GM19328 (cell line): ENCODE data around the gene ABHD6.
"Not testable (repeated sequence)": the region's sequence is repeated elsewhere in the genome, so short reads cannot be mapped to it uniquely, and the experiment has no call there.

Source experiments
- ATAC-seq: cut with Tn5 transposase; IDR thresholded peaks from one replicate; pipeline ENCODE4 v1.9.1; 2021; ENCODE audit warnings: mild to moderate bottlenecking, moderate library complexity; ENCODE audit not compliant: unreplicated experiment

ABHD6 gene, protein sequence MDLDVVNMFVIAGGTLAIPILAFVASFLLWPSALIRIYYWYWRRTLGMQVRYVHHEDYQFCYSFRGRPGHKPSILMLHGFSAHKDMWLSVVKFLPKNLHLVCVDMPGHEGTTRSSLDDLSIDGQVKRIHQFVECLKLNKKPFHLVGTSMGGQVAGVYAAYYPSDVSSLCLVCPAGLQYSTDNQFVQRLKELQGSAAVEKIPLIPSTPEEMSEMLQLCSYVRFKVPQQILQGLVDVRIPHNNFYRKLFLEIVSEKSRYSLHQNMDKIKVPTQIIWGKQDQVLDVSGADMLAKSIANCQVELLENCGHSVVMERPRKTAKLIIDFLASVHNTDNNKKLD

DNA sequence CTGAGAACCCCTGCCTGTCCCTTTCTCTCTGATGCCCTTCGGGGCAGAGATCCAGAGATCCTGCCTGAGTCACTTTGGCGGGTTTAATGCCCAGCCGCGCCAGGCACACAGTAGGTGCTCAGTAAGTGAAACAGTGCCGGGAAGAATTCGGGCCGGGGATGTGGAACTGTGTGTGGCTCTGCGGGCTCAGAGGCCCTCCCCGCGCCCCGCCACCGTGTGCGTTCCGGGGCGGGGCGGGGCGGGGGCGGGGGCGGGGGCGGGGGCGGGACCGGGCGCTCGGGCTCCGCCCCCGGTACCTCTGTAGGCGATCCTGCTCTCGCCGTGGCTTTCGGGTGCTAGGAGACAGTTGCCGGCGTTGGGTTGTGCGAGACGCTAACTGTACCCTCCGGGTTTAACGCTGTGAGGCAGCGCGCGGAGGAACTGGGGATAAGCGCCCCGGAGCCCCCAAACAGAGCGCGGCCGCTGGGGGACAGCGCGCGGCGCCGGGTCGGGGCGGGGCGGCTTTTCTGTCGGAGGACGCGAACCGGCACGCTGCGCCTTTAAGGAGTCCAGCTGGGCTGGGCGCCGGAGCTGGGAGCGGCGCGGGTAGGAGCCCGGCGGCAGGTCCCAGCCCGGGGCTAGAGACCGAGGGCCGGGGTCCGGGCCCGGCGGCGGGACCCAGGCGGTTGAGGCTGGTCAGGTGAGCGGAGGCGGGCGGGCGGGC is at the start of gene ABHD6:
ABHD6 (plus strand) TSS at position 555 of the 703 bp plus-strand sequence. CDS start 18,795 bp downstream, outside the sequence.
- ATAC-seq: peak; percentile 72

DNA sequence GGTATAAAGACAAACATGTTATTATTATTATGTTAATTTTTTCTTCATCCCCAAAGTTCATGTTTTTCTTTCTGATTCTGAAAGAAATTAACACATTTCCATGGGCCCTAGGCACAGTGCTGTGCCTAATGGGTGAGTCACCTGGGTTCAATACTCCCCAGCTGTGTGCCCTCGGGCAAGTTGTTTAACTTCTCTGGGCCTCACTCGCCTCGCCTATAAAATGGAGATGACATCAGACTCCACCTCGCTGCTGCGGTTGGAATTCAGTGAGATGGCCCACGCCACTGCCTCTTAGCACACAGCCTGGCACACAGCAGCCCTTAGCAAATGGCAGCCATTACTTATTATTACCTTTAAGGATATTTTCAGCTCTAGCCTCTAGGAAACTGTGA is 49.4 kb upstream of the ABHD6 start:
- ATAC-seq: no peak

DNA sequence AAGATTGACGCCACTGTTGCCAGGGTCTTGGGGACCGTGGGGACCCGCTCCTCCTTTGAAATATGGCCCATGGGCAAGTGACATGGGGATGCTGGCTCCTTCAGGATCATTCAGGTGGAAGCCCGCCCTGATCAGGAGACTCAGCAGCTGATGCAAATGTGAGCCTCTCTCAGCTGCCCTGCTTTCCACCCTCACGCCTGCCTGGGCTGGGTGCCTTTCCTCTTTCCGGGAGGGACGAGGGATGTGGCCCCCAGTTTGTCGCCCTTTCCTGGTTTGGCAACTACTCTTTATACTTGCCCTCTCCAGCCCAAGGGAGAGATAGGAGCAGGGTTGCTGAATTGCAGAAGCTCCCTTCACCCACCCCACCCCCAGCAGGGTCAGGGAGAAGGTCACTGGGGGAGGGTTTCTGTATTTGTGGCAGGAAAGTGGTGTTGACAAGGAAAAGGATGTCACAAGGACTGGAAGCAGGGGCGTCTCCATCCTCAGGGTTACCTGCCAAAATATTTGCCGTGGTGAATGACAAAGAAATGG is 48.6 kb upstream of the ABHD6 start:
- ATAC-seq: no peak

DNA sequence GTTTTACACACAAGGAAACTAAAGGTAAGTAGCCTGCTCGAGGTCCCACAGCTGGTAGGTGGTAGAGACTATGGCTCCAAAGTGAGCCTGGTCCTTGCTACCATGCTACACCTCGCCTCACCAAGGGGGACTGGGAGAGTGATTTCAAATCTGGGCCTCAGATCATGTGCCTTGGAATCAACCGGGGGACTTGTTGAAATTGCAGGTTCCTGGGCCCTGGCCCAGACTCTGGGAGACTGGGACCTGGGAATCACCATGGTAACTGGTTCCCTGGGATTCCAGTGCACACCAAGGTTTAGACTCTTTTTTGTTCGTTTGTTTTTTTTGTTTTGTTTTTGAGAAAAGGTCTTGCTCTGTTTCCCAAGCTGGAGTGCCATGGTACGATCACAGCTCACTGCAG is 47.9 kb upstream of the ABHD6 start:
- no peak for ATAC-seq

DNA sequence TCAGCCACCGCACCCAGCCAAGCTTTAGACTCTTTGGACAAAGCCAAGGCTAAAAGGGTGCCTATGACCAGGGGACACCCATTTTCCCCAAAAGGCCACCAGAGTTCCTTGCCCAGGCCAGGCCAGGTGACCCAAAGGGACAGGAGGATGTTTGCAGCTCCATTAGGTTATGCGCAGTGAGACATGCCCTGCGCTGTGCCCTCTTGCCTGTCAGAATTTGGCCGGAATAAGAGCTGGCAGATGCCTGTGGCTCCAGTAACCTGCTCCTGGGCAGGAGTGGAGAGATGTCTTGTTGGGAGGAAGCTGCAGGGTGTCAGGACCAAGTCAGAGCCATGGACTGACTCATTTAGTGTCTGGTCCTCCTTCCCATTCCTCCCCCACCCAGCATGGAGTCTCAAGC is 47.3 kb upstream of the ABHD6 start:
- ATAC-seq: no peak

DNA sequence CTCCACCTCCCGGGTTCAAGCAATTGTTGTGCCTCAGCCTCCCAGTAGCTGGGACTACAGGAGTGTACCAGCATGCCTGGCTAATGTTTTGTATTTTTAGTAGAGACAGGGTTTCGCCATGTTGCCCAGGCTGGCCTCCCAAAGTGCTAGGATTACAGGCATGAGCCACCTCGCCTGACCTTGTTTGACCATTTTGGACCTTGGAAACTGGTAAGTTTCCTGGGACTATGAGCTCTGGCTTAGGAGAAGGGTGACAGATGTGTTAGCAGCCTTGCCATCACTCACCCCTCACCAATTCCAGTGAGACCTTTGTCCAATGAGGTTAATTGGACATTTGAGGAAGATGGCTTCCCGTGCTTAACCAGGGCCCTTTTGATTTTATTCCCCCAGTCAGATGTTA is 46.7 kb upstream of the ABHD6 start:
- ATAC-seq: no peak

DNA sequence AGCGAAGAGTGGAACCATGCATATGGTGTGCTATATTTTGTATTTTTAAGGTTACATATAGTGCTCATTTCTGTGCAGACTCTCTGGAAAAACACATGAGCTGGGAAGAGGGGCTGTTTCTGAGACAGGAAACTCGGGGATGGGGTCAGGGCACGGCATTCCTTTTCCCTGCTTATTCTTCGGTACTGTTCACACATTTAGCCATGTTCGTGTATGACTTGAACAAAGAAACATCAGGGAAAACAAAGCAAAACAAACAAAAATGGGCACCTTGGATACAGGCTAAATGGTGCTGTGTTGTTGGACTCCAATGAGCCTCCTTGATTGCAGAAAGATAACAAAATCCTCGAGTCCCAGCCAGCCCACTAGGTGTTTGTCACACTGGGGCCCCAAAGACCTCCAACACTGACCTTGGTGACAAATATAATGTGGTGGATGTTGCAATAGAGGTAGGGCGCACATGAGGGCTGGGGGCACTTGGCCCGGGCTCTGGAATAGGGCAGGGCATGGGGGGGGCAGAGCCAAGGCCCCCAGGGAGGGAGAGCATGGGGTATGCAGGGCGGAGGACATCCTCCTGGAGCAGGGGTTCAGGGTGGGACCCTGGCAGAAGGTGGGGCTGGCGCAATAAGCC is 46.1 kb upstream of the ABHD6 start:
- ATAC-seq: no peak

DNA sequence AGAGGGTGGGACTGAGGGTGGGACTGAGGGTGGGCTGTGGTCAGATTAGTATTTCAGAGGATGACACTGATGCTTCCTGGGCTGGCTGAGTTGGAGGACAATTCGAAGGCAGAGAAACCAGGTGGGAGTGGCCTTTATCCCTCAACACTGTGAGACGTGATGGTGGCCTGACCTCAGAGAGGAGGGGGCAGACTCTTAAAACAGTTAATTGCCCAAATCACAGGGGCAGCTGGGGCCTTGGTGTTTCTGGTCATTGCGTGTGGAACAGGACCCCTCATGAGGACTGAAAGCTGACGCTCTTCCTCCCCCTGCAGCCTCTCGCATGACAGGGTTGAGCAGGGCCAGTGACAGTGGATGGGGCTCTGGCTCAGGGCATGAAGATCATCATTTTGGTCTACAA is 45.5 kb upstream of the ABHD6 start:
- ATAC-seq: no peak

DNA sequence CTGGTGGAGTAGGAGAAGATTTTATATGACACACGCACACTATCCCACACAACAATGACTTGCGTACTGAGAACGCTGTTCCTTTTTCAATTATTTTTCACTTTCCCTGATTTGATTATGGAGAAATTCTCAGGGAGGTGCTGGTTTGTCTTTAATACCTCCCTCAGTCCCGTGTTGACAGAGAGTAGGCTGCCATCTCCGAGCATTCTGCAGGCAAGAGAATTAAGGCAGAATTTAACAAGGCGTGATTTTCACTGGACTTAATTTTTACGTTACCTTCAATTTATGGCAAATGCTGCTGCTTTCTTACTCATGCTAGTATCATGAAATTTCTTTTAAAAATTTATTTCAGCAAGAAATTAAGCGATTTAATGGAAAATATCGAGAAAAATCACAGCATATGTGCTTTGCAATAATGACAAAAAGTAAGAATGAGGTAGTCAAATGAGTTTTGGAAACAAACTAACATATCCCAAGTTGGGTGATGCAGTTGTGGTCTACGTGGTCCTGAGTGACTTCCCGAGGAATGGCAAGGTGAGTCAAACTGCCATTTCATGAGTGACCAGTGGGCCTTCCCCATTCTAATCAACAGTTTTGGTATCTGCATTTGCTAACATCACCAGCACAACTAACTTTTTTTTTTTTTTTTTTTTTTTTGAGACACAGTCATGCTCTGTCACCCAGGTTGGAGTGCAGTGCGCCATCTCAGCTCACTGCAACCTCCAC is 43.7 kb upstream of the ABHD6 start:
- no peak for ATAC-seq

DNA sequence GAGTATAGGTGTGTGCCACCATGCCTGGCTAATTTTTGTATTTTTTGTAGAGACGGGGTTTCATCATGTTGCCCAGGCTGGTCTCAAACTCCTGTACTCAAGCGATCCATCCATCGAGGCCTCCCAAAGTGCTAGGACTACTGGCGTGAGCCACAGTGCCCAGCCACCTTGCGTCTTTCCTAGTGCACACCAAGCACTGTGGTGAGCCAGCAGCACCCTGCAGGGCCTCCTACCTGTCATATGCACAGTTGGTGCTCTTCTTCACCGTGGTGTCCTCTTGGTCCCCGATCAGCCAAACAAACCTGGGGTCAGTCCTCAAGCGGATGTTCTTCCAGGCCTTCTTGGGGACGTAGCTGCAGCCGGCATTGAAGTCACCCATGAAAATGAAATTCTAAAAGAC is 40.0 kb upstream of the ABHD6 start:
- no peak for ATAC-seq

DNA sequence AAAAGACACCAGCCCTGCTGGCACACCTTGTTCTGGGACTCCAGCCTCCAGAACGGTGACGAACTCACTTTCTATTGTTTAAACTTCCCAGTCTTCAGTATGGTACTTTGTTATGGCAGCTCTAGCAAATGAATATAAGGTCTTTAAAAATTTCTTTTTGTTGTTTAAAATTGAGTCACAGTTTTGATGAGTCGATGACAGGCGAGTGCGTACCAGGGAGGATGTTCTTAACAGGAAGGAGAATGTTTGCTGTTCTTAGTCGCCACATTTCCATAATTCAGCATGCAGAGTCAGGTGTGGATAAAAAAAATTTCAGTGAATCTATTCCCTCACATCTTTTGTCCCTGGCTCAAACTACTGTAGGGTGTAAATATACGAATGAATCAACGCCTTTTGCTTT is 39.2 kb upstream of the ABHD6 start:
- ATAC-seq: no peak

DNA sequence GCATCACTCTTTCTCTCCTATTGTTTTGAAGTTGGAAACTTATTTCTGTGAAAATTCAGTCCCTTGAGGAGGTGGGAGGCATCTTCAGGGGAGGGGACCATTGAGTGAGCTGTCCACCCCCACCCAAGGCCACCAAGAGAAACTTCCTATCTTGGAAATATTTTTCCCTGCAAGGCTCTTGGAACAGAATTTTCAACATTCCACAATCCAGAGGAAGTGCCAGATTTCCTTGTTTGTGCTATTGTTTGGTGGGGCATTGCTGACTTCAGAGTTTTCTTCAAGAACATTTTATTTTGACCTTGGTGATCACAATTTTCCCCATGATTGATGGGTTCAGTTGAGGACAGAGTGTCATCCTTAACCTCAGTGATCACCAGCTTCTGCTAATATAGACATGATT is 38.8 kb upstream of the ABHD6 start:
- ATAC-seq: no peak

DNA sequence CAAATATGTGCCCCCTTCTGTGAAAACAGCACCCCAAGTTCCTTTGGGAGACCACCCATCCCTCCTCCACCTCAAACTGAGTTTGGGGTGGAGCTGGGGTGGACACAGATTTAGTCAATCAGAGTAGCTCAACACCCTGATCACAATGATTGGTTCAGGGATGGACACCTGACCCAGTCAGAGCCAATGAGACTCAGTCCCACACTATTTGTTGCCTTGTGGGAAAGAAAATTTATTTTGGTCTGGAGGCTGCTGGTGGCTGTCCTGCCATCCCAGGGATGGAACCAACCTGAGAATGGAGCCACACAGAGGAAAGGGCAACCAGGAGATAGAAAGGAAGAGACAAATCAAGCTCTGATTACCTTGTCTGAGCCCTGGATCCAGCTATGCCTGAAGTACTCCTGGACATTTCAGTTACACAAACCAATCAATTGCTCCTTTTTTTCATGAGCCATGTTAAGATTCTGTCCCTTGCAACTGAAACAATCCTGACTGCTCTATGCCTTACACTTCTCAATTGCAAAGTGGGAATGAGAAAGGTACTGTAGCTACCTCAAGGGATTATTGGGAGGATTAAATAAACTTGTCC is 37.4 kb upstream of the ABHD6 start:
- ATAC-seq: no peak

DNA sequence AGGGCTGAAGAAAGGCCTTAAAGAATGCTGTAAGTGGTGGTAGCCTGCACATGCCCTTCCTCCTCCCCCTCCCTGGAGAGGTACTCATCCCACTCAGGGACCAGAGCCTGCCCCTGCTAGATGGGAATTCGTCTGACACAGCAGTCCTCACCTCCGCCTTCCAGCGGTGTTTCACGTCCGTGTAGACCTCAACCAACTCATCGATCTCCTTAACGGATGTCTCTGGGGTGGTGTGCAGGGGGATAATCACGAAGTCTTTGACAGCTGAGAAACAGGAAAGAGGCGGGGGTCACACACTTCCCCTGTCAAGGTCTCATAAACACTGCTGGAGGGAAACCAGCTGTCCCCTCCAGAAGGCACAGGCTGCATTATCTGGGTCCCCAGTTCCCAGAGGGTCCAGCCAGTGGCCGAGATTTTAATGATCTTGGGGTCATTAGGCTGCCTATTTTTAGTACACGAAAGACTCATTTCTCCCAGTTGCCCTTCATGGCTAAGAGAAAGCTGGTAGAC is 36.7 kb upstream of the ABHD6 start:
- no peak for ATAC-seq

DNA sequence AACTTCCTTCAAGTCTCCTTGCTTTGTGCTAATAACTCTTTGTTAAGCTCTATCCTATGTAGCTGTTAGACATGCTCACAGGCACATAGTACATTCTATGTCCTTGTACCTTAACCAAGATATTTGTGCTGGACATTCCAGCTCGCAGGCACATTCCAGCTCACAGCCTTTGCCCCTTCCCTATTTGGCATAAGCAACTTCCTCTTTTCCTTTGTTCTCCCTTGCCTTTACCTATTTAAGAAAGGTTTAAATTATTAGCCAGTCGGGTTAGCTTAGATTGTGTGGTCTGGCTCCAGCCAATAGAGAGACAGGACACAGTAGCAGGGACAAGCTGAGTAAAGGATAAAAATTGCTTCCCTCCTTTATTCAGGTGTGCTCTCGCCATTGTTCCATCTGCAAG is 36.1 kb upstream of the ABHD6 start:
- ATAC-seq: not testable (repeated sequence)

DNA sequence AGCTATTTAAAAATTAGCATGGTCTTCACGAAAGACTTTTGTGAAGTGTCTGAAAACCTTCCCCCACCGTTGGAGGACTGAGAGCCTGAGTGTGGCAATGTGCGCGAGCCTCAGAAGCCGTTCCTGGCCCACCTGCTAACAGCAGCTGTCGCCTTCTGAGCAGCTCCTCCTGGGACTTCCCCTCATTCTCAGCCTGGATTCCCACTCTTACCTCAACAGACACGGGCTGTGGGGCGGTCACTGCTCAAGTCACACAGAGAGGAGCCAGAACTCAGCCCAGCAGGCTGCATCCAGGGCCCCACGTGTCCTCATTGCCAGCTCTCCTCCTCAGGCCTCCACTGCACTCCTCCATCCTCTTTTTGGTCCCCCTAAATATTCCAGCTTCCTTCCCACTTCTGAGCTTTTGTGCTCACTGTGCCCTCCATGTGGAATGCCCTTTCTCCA is 34.7 kb upstream of the ABHD6 start:
- ATAC-seq: no peak

DNA sequence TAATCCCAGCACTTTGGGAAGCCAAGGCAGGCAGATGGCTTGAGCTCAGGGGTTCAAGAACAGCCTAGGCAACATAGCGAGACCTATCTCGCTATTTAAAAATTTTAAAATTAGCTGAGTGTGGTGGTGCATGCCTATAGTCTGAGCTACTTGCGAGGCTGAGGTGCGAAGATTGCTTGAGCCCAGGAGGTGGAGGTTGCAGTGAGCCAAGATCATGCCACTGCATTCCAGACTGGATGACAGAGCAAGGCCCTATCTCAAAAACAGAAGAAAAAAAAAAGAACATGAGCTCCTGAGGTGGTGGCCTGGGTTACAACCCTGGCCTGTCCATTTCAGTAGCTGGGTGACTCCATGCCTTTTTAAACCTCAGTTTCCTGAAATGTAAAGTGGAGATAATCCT is 34.1 kb upstream of the ABHD6 start:
- no peak for ATAC-seq

DNA sequence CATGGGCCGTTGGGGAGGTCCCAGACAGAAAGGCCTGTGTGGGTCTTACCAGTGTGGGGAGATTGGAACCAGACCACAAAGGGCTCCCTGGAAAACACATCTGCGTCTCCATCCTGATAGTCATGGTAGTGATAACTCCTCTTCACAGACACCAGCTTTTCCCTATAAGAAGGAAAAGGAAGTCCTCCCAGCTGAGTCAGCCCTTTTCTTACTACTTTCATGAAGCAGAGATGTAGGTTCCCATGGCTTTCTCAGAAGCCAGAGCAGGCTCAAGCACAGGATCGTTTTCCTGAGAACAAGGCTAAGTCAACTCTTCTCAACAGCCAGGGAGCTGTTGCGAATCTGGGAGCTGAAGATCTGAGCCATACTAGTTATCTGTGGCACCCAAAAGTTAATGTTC is 32.9 kb upstream of the ABHD6 start:
- no peak for ATAC-seq

DNA sequence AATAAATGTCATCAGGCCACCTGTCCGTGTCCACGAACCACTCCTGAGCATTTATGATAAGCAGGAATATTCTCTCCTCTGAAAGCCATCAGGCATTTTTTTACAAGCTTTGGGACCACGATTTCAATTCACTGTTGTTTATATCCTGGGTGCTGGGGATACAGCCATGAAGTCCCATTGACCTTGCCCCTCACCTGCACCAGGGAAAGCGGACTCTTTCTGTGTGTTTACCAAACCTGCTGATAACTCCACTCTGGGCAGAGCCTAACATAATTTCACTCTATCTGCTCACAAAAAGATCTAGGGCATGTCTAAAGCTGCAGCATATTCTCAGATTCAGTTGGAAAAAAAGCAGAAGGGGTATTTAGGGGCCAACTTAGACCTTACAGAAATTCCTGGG is 31.6 kb upstream of the ABHD6 start:
- no peak for ATAC-seq

DNA sequence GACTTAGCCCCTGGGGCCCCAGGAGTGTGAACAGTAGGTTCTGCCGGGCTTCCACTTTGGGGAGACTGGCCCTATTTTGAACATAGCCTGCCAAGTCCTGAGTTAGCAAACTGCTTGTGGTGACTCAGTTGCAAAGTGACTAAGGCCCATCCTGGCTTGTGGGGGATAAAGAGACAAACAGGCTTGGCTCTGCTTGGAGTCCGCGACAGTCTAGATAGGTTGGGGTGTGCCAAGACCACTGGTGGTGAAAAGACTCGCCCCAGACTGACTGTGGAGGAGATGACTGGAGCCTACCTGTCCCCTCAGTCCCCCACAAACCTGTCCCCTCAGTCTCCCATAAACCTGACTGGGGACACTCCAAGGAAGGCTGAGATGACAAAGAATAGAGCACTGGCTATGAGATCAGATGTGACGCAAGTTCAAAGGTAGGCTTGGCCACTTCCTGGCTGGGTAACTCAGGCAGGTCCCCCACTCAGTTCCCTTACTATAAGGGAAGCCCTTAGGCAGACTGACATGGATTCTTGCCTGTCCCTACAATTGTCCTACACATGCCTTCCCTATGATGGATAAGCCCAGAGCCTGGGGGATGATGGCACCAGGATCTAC is 31.1 kb upstream of the ABHD6 start:
- no peak for ATAC-seq
